GM12892 (cell line): ENCODE results near the gene ANO9.

Experiments
- POLR2A ChIP-seq: IDR thresholded peaks from 2 replicates; pipeline ENCODE4 v1.6.1; 2011; ENCODE audit warnings: low read depth, low read length, control low read depth
- POLR2AphosphoS5 ChIP-seq: IDR thresholded peaks from 2 replicates; pipeline ENCODE4 v1.6.1; 2011; ENCODE audit warnings: low read depth, low read length, control low read depth
- TAF1 ChIP-seq: IDR thresholded peaks from 2 replicates; pipeline ENCODE4 v1.6.1; 2011; ENCODE audit warnings: low read depth, mild to moderate bottlenecking, control low read depth, low read length, borderline replicate concordance

GRCh38 chr11:428295-428694 is 13.5 kb downstream of the ANO9 start:
- no peak for TF ChIP-seq POLR2AphosphoS5
- no peak for TF ChIP-seq POLR2A
- TF ChIP-seq TAF1: no peak
